OCI-LY7 (cell line): ENCODE measurements around the gene NSUN2. TPM values are rescaled to one million over a fixed set of nuclear protein-coding genes. Genes with fewer than 3 reads are reported as not detected.

Source experiments
- BruUV-seq: library from RNA; stranded (reverse); fragments of 400-500 nt; replicated peaks from 2 replicates; lab custom pipeline; 2021; lab: Mats Ljungman, UMichigan
- CTCF ChIA-PET: fragments of 300-600 bp; sonication (Branson Sonifier 250); formaldehyde crosslinking; loops from one replicate; lab custom pipeline; 2022; ENCODE audit warnings: antibody characterized with exemption; ENCODE audit not compliant: unreplicated experiment; lab: Charles Lee
- POLR2A ChIA-PET: fragments of 300-600 bp; sonication (Branson Sonifier 250); formaldehyde crosslinking; loops from one replicate; lab custom pipeline; 2022; ENCODE audit warnings: antibody characterized with exemption; lab: Charles Lee
- DNase-seq: peaks from one replicate; pipeline ENCODE4 v3.0.0-alpha.2; 2015; ENCODE audit warnings: low spot score
- H2AFZ ChIP-seq: fragments of 200-600 bp; sonication (generic), shearing (Covaris generic); 2 replicates; pipeline ENCODE4 v1.6.1; 2014; ENCODE audit warnings: mild to moderate bottlenecking, antibody characterized with exemption, low read length, moderate library complexity
- H3K27ac ChIP-seq: fragments of 200-600 bp; sonication (generic); 2 replicates; pipeline ENCODE4 v1.5.1; 2014; ENCODE audit warnings: mixed run types, low read depth, mild to moderate bottlenecking, moderate library complexity, low read length, inconsistent platforms; ENCODE audit not compliant: poor library complexity, severe bottlenecking
- H3K36me3 ChIP-seq: fragments of 200-600 bp; sonication (generic); 2 replicates; pipeline ENCODE4 v1.6.1; 2014; ENCODE audit warnings: mild to moderate bottlenecking, antibody characterized with exemption, low read length, moderate library complexity, mixed read lengths; ENCODE audit not compliant: insufficient read depth
- H3K4me1 ChIP-seq: fragments of 200-600 bp; sonication (generic); 2 replicates; pipeline ENCODE4 v1.5.1; 2014; ENCODE audit warnings: mild to moderate bottlenecking, low read length; ENCODE audit not compliant: insufficient read depth, poor library complexity, severe bottlenecking
- H3K4me2 ChIP-seq: fragments of 200-600 bp; sonication (generic); 2 replicates; pipeline ENCODE4 v1.6.1; 2014; ENCODE audit warnings: mild to moderate bottlenecking, low read length
- H3K4me3 ChIP-seq: fragments of 200-600 bp; sonication (generic); 2 replicates; pipeline ENCODE4 v1.5.1; 2014; ENCODE audit warnings: mild to moderate bottlenecking, low read depth, low read length; ENCODE audit not compliant: poor library complexity, severe bottlenecking
- H3K79me2 ChIP-seq: fragments of 200-600 bp; sonication (generic); 2 replicates; pipeline ENCODE4 v1.6.1; 2016; ENCODE audit warnings: low read depth, mild to moderate bottlenecking, low read length, moderate library complexity, mixed read lengths; ENCODE audit not compliant: insufficient read depth
- H3K9me2 ChIP-seq: fragments of 200-600 bp; sonication (generic); 2 replicates; pipeline ENCODE4 v1.6.1; 2016; ENCODE audit warnings: mild to moderate bottlenecking, low read length, mixed read lengths; ENCODE audit not compliant: insufficient read depth
- H3K9me3 ChIP-seq: fragments of 200-600 bp; sonication (generic); 2 replicates; pipeline ENCODE4 v1.6.1; 2014; ENCODE audit warnings: mild to moderate bottlenecking, mixed run types, low read length, mixed read lengths
- H4K20me1 ChIP-seq: fragments of 200-600 bp; sonication (generic); 2 replicates; pipeline ENCODE4 v1.6.1; 2014; ENCODE audit warnings: mild to moderate bottlenecking, antibody characterized with exemption, low read length, moderate library complexity, mixed read lengths; ENCODE audit not compliant: insufficient read depth
- EZH2phosphoT487 ChIP-seq: fragments of 200-600 bp; sonication (generic); IDR thresholded peaks from 2 replicates; pipeline ENCODE4 v1.6.1; 2018; ENCODE audit warnings: low read depth, borderline replicate concordance, mild to moderate bottlenecking, mixed run types, antibody characterized with exemption, low read length, moderate library complexity, mixed read lengths
- intact Hi-C: fragments of 100-400 bp; cut with micrococcal nuclease; formaldehyde crosslinking; loops from one replicate; pipeline ENCODE4 v1.10.0; 2022; ENCODE audit not compliant: unreplicated experiment
- total RNA-seq, 2 experiments: library from RNA; depleted of rRNA in 1 of 2; stranded (reverse); fragments of >200 nt in 1 of 2; shearing (Covaris generic) in 1 of 2; gene quantifications; 2 replicates each; pipeline ENCODE4 v1.2.3, GENCODE V29; 2014 to 2022
- TF ChIP-seq, protein P1 (sequence below): fragments of 200-600 bp; sonication (generic); conservative IDR thresholded peaks from 2 replicates; pipeline ENCODE4 v1.5.1; 2014; ENCODE audit warnings: mild to moderate bottlenecking, antibody characterized with exemption, low read length, moderate library complexity, mixed read lengths

Gene NSUN2
- total RNA-seq, 2 experiments from 2014 or later: 88.9 to 139 TPM

DNA sequence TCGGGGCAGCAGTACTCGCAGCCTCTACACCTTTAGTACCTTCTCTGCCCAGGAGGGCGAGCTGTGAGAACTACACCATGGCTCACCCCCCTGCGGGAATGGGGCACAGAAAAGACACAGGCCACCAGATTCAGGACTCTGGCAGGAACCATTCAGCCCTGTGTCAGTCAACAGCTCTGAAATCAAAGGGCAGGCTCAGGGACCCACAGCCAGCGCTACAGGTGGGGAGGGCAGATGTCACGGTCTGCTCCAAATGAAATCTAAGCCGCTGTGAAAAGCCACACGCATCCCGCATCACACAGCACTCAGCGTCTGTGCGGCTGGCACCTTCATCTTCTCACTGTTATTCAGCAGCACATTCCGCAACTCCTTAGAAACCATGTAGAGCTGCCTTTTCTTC is 27.9 kb downstream of the NSUN2 start:
- Histone ChIP-seq H3K36me3 (peaks cover 100% of the 10 kb centered on the region), H2AFZ (no peak overlapping the region), H3K4me1 (no peaks in the 10 kb centered on the region), H4K20me1 (no peaks in the 10 kb centered on the region), H3K79me2 (no peaks in the 10 kb centered on the region), H3K9me3 (no peaks in the 10 kb centered on the region), H3K27ac (no peak overlapping the region), H3K4me3 (no peak overlapping the region), H3K4me2 (no peak overlapping the region), H3K9me2 (no peaks in the 10 kb centered on the region)
- no TSS peak for BruUV-seq
- POLR2A ChIA-PET: interaction anchor here (0.6 to 0.7 kb wide), 2 partner anchors 13 to 1353 kb away, joined by 3 to 4 read pairs; no protein-coding TSS in a partner anchor
- CTCF ChIA-PET: interaction anchor here (0.5 kb wide), 1 partner anchor 20 kb away, joined by 3 read pairs; no protein-coding TSS in a partner anchor
- DNase-seq: no peak
- TF ChIP-seq, protein P1, sequence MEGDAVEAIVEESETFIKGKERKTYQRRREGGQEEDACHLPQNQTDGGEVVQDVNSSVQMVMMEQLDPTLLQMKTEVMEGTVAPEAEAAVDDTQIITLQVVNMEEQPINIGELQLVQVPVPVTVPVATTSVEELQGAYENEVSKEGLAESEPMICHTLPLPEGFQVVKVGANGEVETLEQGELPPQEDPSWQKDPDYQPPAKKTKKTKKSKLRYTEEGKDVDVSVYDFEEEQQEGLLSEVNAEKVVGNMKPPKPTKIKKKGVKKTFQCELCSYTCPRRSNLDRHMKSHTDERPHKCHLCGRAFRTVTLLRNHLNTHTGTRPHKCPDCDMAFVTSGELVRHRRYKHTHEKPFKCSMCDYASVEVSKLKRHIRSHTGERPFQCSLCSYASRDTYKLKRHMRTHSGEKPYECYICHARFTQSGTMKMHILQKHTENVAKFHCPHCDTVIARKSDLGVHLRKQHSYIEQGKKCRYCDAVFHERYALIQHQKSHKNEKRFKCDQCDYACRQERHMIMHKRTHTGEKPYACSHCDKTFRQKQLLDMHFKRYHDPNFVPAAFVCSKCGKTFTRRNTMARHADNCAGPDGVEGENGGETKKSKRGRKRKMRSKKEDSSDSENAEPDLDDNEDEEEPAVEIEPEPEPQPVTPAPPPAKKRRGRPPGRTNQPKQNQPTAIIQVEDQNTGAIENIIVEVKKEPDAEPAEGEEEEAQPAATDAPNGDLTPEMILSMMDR: no peak
- TF ChIP-seq EZH2phosphoT487: no peak
- intact Hi-C loops: loop anchor here (5.0 kb wide), 1 partner anchor 142 kb away; no protein-coding TSS in a partner anchor

DNA sequence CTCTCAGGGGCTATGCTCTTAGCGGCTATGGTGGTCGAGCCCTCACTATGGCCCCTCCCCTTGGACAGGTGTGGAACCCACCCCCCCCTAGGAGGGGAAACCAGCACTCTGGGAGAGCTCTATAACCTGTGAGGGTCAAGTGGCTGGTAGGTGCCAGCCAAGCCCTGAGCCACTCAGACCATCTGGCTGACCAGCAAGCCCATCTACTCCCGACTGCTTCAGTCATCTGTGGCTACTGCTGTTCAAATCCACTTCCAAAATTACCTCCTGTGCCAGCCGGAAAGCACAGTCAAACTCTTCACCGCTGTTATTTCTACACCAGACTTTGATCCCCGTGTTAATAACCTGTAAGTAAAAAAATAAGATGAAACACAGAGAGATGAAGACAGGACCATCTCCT is 28.5 kb downstream of the NSUN2 start:
- H4K20me1 ChIP-seq: no peaks in the 10 kb centered on the region
- no peaks in the 10 kb centered on the region for H3K9me2 ChIP-seq
- no peak overlapping the region for H3K27ac ChIP-seq
- intact Hi-C loops: no loop called here
- no TSS peak for BruUV-seq
- H3K4me1 ChIP-seq: no peaks in the 10 kb centered on the region
- H3K9me3 ChIP-seq: no peaks in the 10 kb centered on the region
- CTCF ChIA-PET: no interaction called here
- POLR2A ChIA-PET: interaction anchor here (0.6 kb wide), 1 partner anchor 1353 kb away, joined by 3 read pairs; no protein-coding TSS in a partner anchor
- no peaks in the 10 kb centered on the region for H3K79me2 ChIP-seq
- no peak for DNase-seq
- H3K4me2 ChIP-seq: no peak overlapping the region
- H2AFZ ChIP-seq: no peak overlapping the region
- no peak overlapping the region for H3K4me3 ChIP-seq
- TF ChIP-seq, protein P1: no peak
- TF ChIP-seq EZH2phosphoT487: no peak
- peaks cover 100% of the 10 kb centered on the region for H3K36me3 ChIP-seq

DNA sequence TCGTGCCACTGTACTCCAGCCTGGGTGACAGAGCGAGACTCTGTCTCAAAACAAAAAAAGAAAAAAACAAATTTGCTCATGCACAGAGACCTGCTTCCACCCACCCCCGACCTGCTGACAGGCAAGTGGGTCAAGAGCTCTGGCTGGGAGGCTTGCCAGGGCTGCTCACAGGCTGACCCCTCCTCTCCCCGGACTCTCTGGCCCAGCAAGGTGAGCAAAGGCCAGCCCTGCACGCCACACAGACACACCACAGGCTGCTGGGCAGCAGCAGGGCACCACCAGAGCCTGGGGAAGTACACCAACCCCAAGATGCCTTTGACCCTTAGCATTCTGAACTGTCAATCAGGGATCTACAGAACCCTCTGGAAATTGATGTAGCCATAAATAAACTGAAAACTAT is 29.2 kb downstream of the NSUN2 start:
- Histone ChIP-seq H3K4me2 (no peak overlapping the region), H3K4me1 (no peaks in the 10 kb centered on the region), H2AFZ (no peak overlapping the region), H3K9me2 (no peaks in the 10 kb centered on the region), H4K20me1 (no peaks in the 10 kb centered on the region), H3K36me3 (peaks cover 99% of the 10 kb centered on the region), H3K27ac (no peak overlapping the region), H3K79me2 (no peaks in the 10 kb centered on the region), H3K9me3 (no peaks in the 10 kb centered on the region), H3K4me3 (no peak overlapping the region)
- no TSS peak for BruUV-seq
- POLR2A ChIA-PET: no interaction called here
- intact Hi-C loops: no loop called here
- DNase-seq: no peak
- CTCF ChIA-PET: no interaction called here
- TF ChIP-seq, protein P1: no peak
- no peak for TF ChIP-seq EZH2phosphoT487
